ENCODE results near the gene SGCE.

GRCh38 chr7:94650147-94651051 lies 5.5 kb downstream of the SGCE start:
- TF ChIP-seq CTCF (IDR thresholded peaks at IDR 0.05) = no peak
- no peak for TF ChIP-seq ZFX (IDR thresholded peaks at IDR 0.05; ENCODE audit: borderline replicate concordance)

Data from 22Rv1 (cell line).